ENCODE measurements around the gene CEBPA. TPM values are rescaled to one million over a fixed set of nuclear protein-coding genes. Genes with fewer than 3 reads are reported as not detected.

The CEBPA gene
- polyA plus RNA-seq, 4 donors = 3.3 to 5.3 (median 3.9) TPM

DNA sequence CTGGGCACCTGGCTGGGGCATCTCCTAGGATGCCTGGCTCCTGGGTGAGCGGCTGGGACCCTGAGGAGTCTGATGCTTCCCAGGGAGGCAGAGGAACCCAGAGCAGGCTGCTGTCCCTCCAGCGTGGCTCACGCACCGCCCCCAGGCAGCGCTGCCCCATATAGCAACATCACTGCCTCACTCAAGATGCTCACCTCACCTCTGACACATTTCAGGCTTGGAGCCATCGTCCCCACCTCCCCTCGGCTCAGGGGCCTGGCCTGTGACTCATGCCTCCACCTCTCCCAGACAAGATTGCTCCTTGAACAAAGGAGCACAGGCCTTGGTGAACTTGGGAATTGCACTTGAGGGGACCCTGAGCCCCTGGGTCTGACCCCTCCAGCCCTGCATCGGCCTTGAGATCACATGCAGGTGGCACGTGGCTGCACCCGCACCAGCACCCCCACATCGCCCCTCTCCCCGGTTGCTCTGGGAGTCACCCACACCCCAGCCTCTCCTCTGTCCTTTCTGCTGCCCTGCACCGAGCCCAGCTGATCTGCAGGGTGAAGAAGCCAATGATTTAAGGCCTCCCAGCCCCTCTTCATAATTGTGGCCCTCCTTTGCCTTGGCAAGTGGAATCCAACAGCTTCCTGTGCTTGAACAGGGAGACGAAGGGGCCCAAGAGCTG, 11.2 kb downstream of the CEBPA start:
- DNase-seq (ENCODE audit: low read depth in 4 of 4, low spot score in 2 of 4) = no peak

DNA sequence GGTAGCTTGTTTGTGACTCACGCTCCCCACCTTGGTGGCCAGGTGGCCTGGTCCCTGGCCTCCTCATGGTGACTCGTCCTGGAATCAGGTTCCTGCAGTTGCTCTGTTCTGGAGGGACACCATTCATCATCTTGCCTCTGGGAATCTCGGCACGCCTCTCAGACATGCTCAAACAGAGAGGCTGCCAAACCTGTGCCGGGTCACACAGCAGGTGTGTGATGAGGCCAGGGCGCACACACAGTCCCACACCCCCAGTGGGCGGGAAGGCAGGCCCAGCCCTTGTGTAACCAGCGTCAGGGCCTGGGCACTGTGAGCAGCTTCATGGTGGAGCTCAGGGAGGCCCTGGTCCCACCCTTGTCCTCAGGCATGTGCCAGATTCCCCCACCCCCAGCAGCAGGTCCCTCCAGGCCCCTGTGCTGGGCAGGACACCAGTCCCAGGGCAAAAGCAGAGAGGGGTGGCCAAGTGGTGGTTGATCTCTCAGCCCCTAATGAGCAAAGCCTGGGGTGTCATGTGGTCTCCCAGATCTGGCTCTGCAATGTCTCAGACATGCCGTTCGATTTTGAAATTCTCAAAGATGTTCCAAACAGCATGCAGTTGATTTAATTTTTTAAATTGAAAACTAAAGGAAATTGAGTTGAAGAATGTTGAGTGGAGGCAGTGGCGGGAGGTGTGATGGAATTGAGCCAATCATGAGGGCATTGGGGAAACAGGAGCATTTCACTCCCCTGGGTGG, 12.1 kb downstream of the CEBPA start:
- no peak for DNase-seq (ENCODE audit: low read depth in 4 of 4, low spot score in 2 of 4)

DNA sequence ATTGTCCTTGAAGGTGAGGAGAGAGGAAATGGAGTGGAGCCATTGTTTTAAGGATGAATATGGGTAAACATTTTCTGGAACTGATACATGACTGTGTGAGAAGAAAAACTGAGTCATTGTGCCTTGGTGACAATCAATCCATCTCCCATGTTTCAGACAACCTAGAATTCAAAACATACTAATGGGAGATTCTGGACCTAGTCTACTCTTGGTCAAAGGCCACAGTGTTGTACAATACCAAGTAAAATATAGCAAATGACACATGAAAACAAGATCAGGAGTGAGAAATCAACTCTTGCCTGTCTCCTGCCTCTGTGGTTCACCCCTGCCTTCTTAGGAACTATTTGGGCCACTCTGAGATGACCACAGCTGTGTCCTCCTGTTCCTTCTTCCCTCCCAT, 13.1 kb downstream of the CEBPA start:
- no peak for DNase-seq (ENCODE audit: low read depth in 4 of 4, low spot score in 2 of 4)

DNA sequence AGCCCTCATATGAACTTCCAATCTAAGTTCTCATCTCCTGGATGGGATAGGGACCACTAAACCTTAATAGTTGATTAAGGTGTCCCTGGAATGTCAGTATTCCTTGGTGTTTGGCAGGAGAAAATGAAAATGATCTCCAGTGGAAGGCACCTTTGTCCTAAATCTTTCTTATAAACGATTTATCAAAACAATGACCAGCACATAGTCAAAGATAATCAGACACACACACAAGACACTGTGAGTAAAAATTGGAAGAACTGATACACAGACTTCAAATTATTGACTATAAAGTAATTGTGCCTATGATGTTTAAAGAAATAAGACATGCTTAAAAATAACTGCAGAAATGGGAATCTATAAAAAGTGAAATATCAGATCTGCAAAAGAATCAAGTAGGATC, 13.7 kb downstream of the CEBPA start:
- DNase-seq (ENCODE audit: low read depth in 4 of 4, low spot score in 2 of 4) = no peak

DNA sequence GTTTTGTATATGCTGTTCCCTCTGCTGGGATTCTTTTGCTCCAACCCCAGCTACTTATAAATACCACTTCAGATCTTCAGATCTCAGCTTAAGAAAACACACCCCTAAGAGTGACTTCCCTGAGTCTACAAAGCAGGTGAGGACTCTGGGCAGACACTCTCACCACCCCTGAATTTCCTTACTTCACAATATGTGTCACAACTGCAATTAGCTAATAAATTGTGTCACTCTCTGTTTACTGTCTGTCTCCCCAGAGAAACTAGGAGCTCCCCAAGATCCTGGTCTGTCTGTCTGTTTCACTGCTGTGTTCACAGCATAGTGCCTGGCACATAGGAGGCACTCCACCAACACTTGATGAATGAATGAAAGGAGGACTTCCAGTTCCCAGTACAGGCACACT, 14.4 kb downstream of the CEBPA start:
- no peak for DNase-seq (ENCODE audit: low read depth in 4 of 4, low spot score in 2 of 4)

DNA sequence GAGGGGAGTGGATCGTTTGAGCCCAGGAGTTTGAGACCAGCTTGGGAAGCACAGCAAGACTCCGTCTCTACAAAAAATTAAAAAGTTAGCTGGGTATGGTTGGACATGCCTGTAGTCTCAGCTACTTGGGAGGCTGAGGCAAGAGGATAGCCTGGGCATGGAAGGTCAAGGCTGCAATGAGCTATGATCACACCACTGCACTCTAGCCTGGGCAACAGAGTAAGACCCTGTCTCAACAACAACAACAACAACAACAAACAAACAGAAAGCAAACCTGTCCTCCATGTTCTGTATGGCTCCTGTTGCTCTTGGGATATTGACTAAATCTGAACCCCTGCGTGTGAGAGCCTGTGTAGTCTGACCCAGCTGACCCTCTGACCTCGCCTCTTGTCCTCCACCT, 14.9 kb downstream of the CEBPA start:
- DNase-seq (ENCODE audit: low read depth in 4 of 4, low spot score in 2 of 4) = no peak

DNA sequence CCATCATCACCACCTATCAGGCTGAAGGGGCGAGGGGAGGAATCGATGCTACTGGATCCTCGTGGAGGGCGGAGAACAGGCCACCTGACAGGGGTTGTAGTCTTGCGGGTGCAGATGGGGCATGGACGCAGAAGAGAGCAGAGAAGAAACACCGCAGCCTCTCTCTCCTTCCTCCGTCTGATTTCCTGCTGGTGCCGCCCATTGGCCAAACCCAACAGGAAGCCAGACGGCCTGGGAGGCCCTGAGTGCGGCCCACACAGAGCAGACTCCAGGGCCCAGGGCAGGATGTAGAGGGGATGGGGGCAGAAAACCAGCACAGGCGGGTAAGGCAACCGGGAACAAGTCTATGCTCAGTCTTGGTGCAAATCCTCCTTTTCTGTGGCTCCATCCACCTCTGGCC, 15.4 kb downstream of the CEBPA start:
- no peak for DNase-seq (ENCODE audit: low read depth in 4 of 4, low spot score in 2 of 4)

DNA sequence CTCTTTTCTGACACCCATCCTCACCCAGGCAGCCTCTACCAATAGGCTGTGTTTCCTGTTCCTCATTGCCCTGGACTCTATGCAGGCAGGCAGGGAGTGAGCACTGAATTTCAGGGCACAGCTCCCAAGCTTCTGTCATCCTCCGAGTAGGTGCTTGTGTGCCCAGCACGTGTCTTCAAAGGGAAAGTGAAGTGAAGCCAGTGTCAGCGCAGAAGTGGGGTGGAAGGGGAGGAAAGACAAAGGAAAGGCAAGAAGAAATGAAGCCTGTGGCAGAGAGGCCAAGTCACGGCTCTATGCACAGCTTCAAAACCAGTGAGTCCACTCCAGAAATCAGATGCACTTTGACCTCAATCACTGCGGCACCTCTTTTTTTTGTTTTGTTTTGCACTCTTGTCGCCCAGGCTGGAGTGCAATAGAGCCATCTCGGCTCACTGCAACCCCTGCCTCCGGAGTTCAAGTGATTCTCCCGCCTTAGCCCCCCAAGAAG, 16.9 kb downstream of the CEBPA start:
- no peak for DNase-seq (ENCODE audit: low read depth in 4 of 4, low spot score in 2 of 4)

DNA sequence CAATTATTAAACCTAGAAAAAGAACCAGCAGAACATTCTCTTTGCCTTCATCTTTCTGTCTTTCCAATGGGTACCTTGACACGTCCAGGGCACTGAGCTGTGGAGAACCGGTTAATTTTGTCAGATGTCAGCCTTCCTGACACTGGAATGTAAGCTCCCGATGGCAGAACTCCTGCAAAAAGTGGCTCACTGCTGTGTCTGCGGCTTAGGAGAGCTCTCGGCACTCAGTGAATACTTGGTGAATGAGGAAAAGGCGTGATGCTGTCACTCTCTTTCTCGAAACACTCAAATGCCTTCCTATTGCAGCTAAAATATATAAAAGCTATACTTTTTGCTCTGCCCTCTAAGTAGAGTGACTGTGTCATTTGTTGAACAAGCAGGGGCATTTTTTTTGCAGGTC, 17.6 kb downstream of the CEBPA start:
- DNase-seq (ENCODE audit: low read depth in 4 of 4, low spot score in 2 of 4) = no peak

DNA sequence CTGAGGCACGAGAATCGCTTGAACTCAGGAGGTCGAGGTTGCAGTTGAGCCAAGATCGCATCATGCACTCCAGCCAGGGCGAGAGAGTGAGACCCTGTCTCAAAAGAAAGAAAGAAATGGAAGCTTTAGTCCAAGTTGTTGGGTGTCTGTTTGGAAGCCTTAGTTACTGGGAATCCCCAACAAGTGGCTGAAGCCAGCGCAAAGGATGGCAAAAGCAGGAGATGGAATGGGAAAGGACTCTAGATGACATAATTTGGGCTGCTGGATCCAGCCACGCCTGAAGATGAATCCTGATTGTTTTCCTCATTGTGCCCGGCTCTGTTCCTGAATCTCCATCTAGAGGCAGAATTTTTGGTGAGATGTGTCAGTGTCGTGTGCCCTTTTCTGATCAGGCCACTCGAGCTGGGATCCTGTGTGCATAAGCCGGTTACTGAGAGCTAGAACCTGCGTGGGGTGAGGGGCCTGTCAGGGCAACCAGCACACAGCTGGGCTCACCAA, 18.1 kb downstream of the CEBPA start:
- no peak for DNase-seq (ENCODE audit: low read depth in 4 of 4, low spot score in 2 of 4)

DNA sequence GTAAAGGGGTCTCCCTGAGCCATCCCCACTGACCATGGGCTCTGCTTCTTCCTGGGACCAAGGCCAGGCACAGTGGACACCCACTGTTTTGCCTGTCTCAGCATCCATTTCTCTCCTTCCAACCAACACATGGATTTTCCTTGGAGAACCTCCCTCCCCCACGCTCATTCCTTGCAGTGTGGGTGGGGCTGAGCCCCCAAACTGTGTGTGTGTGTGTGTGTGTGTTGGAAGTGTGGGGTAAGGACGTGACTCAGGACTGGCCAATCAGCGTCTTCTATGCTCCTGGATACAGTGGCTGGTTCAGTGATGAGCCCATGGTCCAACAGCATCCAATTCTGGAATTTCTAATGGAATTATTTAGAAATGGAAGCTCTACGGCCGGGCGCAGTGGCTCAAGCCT, 18.7 kb downstream of the CEBPA start:
- DNase-seq (ENCODE audit: low read depth in 4 of 4, low spot score in 2 of 4) = no peak

DNA sequence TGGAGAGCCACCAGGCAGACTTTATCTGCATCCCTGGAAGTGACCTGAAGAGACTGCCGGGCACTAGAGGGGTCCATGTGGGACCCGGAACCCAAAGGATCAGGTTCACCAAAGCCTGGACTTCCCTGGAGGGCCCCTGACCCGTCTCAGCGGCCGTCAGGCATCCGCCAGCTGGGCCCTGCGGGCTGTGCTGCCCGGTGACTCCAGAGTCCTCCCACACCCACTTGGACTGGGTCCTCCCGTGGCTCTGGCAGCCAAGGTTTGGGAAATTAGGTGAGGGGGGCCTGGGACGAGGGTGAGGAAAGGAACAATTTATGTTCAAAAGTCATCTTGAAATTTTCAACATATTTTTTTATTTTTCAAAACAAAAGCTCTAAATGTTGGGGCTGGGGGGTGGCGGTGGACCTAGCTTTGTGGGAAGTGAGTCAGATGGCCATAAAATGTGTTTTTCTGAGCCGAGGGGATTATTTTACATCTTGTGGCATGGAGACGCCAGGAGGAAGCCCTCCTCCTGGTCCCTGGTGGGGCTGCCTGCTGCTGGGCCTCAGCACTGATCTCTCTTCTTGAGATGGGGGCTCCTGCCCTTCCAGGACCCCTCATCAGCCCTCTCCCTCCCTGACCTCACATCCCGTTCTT, 20.2 kb downstream of the CEBPA start:
- no peak for DNase-seq (ENCODE audit: low read depth in 4 of 4, low spot score in 2 of 4)

DNA sequence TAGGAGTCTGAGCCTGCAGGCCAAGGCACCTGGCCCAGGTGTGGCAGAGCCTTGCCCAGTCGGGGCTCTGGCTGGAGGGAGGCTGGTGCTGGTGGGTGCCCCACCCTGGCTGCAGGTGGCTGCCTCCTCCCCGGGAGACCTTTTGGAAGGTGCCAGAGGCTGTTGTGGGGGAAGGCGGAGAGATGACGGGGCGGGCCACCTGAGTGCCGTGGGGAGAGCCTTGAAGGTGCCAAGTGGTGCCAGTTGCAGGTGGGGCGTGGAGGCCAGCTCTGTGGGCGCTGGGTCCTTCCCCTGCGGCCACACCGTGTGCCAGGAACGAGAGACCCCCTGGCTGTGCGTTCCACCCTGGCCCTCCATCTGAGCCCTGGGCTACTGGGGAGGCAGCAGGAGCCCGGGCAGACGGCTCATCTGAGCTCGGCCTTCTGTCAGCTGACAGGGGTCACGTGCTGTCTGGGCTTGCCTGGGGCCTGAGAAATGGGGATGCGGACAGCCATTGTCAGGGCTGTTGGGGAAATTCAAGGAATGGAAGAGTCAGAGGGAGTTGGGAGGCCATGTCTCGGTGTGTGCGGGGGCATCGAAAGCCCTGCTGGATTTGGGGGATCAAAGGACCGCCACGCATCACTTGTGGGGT, 20.9 kb downstream of the CEBPA start:
- no peak for DNase-seq (ENCODE audit: low read depth in 4 of 4, low spot score in 2 of 4)

DNA sequence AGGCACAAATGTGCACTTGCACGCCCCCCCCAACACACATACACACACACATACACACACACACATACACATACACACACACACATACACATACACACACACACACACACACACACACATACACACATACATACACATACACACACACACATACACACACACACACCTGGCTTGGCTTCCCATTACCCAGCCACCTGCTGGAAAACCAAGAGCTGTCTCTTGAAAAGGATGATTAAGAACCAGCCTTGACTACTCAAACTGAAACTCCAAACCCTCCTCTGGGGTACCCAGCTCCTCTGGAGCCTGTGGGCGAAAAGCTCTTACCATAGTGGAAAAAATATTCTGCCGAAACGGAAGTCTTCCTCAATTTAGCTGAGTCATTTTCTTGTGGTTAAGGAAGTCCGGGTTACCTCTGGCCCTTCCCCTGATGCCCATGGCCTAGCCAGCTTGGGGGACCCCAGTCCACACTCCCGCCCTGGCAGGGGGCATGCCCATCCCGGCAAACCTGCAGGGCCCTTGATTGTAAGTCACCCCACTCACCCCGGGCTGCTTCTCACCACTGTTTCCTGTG, 21.9 kb downstream of the CEBPA start:
- DNase-seq (ENCODE audit: low read depth in 4 of 4, low spot score in 2 of 4) = no peak

DNA sequence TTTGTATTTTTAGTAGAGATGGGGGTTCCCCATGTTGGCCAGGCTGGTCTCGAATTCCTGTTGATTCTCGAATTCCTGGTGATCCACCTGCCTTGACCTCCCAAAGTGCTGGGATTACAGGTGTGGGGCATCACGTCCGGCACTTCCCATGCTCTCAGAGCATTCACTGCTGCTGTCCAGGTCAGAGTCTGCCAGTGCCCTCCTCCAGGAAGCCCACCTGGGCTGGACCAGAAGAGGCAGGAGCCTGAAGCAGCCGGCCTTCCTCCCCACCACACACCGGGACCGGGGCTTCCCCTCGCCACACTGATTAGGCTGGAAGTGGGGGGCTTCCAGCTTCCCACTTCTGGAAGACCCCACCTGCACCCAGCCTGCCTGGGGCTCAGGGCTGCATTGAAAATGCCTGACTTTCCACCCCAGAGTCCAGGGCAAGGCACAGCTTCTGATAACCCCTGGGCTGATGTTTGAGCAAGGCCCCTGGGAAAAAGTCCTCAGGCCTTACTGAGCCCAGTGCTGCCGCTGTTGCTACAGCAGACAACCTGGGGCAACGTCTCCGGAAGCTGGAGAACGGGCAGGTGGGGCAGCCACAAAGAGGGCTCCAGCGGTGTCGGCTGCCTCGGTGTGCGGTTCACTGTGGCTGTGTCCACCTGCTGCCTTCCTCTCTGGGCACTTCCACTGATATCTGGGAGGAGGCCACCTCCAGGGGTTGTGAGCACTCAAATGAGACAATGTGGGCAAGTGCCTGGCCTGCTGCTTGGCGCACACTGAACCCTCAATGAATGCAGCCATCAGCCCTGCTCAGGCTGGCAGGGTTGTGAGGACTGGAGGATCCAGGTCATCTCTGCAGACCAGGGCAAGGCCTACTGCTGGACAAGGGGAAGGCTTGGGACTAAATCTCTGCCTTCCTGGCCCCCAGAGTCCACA, 22.6 kb downstream of the CEBPA start:
- no peak for DNase-seq (ENCODE audit: low read depth in 4 of 4, low spot score in 2 of 4)

DNA sequence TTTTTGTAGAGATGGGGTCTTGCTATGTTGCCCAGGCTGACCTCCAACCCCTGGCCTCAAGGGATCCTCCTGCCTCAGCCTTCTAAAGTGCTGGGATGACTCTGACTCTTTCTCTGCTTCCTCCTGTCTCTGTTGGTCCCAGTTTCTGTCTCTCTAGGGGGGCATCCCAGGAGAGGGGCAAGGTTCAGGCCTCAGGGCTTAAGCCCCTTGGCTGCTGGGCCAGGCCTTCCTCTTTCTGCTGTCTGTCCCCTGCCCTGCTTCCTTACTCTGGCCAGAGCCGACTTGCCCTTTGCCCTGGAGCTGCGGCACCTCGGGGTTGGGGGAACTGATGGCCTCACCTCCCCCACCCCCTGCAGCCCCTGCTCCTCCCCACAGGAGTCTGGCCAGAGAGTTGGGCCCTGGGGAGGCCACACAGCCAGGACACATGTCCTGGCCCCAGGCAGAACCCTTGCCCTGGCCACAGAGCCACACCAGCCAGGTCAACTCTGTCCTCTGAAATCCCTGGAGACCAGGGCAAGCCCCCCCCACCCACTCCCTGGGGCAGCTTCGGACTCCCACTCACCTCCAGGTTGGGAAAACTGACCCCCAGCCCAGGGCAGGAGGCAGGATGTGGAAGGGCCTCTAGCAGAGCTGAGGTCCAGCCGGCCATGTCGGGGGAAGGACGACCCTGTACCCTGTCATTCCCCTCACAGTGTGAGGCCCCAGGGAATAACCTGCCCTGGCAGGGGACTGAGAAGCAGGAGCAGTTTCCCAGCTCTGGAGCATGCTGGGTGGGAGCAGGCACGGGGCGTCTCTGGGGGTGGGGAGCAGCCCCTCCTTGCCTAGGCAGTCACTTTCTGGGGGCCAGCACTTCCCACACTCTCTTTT, 23.7 kb downstream of the CEBPA start:
- DNase-seq (ENCODE audit: low read depth in 4 of 4, low spot score in 2 of 4) = no peak

DNA sequence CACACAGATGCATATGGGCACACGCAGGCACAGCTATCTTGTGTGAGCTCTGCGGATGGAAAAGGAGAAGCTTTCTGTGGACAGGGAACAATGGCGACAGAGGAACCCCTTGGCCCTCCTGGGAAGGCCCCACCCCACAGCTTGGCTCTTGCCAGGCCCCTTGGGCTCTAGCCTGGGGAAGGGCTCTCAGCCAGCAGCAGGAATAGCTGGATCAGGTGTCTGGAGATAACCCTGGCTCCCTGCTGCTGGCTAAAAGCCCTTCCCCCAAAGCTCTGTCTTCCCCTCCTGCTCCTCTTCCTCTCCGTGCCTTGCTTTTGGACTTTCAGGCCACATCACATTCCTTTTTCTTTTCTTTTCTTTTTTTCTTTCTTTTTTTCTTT, 24.3 kb downstream of the CEBPA start:
- no peak for DNase-seq (ENCODE audit: low read depth in 4 of 4, low spot score in 2 of 4)

DNA sequence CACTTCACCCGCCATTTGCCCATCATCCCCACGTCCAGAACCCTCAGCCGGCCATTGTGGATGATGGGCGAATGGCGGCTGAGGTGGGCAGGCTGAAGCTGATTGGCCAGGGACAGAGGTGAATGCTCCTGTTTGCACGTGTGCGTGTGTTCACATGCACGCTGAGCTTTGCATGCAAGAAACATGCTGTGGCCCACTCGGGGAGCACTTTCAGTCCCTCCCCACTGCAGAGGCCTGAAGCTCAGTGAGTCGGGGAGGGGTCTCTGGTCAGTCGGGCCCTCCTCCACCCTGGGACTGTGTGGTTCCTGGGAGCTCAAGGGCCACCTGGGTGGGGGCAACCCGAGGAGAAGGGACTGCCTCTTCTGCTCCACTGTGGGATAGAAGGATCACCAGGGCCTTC, 24.9 kb downstream of the CEBPA start:
- DNase-seq (ENCODE audit: low read depth in 4 of 4, low spot score in 2 of 4) = no peak

Data from left renal cortex interstitium (tissue), 4 donors.